Spleen (tissue), 7 donors: Measurements from ENCODE around the gene FAF1.

Experiments
- POLR2A ChIP-seq, 3 donors: fragments of 450-650 bp; IDR thresholded peaks; one replicate each; pipeline ENCODE4 v1.5.1; 2017; ENCODE audit warnings: antibody characterized with exemption in 3 of 3, mild to moderate bottlenecking in 1 of 3
- POLR2AphosphoS5 ChIP-seq, 3 donors: sonication (generic); formaldehyde crosslinking; IDR thresholded peaks; one replicate each; pipeline ENCODE4 v1.5.1; 2017; ENCODE audit warnings: antibody characterized with exemption in 3 of 3
- TF ChIP-seq, protein P1 (sequence below), 11 experiments: fragments of 200-600 bp in 7 of 11; fragments of 450-650 bp in 4 of 11; sonication (generic) in 4 of 11; IDR thresholded peaks in 8 of 11; conservative IDR thresholded peaks in 3 of 11; 1 replicate in 7 of 11; 2 replicates in 4 of 11; pipeline versions ENCODE4 v1.4.0 to v1.8.0; 2016 to 2021; ENCODE audit warnings: antibody characterized with exemption in 11 of 11, inconsistent platforms in 4 of 11, mild to moderate bottlenecking in 1 of 11
- donor health status: DM: no; HTN: no; CAD: no; lungs with moderate emphysema.
- donor health status: DM: no; HTN: no; CAD: no.
- donor health status: DM: no; HTN: no; CAD: no.

DNA sequence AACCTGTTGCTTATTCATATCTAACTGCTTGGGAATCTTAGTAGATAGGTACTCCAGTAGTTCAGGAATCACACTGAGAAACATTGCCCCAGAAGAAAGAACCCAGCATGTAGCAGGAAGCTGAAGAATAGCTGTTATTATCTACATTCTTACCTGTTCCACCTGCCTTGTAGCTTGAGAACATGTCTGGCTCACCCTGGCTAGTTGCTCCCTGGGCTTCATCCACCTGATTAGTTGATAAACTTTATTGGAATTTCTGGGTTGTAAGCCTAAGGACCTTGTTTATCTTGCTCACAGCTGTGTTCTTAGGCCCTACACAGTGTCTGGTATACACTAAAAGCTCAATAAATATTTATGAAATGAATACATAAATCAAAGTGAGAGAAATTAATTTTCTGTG, 430.6 kb downstream of the FAF1 start:
- TF ChIP-seq, protein P1, sequence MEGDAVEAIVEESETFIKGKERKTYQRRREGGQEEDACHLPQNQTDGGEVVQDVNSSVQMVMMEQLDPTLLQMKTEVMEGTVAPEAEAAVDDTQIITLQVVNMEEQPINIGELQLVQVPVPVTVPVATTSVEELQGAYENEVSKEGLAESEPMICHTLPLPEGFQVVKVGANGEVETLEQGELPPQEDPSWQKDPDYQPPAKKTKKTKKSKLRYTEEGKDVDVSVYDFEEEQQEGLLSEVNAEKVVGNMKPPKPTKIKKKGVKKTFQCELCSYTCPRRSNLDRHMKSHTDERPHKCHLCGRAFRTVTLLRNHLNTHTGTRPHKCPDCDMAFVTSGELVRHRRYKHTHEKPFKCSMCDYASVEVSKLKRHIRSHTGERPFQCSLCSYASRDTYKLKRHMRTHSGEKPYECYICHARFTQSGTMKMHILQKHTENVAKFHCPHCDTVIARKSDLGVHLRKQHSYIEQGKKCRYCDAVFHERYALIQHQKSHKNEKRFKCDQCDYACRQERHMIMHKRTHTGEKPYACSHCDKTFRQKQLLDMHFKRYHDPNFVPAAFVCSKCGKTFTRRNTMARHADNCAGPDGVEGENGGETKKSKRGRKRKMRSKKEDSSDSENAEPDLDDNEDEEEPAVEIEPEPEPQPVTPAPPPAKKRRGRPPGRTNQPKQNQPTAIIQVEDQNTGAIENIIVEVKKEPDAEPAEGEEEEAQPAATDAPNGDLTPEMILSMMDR (IDR thresholded peaks at IDR 0.05 in 8 of 11, conservative IDR thresholded peaks at IDR 0.05 in 3 of 11), result no peak
- TF ChIP-seq POLR2AphosphoS5 (IDR thresholded peaks at IDR 0.05) (no peak), POLR2A (IDR thresholded peaks at IDR 0.05) (no peak)
